ENCODE measurements around the gene IFI44. TPM values are rescaled to one million over a fixed set of nuclear protein-coding genes. Genes with fewer than 3 reads are reported as not detected.

IFI44 gene
- total RNA-seq, 4 donors from 2014 or later = 6.7 to 12.5 (median 10.9) TPM

DNA sequence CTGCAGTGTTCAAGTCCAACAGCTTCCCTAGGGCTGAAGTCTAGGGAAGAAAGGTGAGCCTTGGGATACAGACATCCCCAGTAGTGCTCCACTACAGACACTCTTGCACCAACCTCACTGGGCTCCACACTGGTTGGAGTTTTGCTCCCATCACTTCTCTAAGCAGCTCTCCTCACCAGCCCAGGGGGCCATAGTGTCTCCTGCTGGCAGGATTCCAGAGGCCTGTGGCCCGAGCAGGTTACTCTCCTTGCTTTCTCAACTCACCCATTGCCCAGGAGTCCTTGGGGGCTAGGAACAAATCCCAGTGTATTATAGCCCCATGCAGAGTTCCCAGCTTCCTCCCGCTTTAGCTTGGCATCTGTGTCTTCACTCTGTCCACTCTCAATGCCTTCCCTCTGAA, 52.8 kb downstream of the IFI44 start:
- intact Hi-C loops (cut with DNase I) = no loop called here
- Histone ChIP-seq H3K36me3 (no peaks in the 10 kb centered on the region), H3K27ac (replicated peaks in 1 of 4) (no peak overlapping the region), H3K27me3 (no peaks in the 10 kb centered on the region), H3K9me3 (peaks cover 0 to 5% (median 0%) of the 10 kb centered on the region in 4 donors), H3K4me3 (no peak overlapping the region), H3K4me1 (no peaks in the 10 kb centered on the region)
- 76% methylated on average over 2 of the region's 2 CpGs for WGBS
- no peak for DNase-seq (ENCODE audit: extremely low spot score)
- TF ChIP-seq, protein P1, sequence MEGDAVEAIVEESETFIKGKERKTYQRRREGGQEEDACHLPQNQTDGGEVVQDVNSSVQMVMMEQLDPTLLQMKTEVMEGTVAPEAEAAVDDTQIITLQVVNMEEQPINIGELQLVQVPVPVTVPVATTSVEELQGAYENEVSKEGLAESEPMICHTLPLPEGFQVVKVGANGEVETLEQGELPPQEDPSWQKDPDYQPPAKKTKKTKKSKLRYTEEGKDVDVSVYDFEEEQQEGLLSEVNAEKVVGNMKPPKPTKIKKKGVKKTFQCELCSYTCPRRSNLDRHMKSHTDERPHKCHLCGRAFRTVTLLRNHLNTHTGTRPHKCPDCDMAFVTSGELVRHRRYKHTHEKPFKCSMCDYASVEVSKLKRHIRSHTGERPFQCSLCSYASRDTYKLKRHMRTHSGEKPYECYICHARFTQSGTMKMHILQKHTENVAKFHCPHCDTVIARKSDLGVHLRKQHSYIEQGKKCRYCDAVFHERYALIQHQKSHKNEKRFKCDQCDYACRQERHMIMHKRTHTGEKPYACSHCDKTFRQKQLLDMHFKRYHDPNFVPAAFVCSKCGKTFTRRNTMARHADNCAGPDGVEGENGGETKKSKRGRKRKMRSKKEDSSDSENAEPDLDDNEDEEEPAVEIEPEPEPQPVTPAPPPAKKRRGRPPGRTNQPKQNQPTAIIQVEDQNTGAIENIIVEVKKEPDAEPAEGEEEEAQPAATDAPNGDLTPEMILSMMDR (IDR thresholded peaks at IDR 0.05) = no peak
- TF ChIP-seq POLR2A (IDR thresholded peaks at IDR 0.05; ENCODE audit: low read depth) = no peak
- no peak for TF ChIP-seq EP300 (IDR thresholded peaks at IDR 0.05)
- TF ChIP-seq POLR2AphosphoS5 (IDR thresholded peaks at IDR 0.05) = no peak

DNA sequence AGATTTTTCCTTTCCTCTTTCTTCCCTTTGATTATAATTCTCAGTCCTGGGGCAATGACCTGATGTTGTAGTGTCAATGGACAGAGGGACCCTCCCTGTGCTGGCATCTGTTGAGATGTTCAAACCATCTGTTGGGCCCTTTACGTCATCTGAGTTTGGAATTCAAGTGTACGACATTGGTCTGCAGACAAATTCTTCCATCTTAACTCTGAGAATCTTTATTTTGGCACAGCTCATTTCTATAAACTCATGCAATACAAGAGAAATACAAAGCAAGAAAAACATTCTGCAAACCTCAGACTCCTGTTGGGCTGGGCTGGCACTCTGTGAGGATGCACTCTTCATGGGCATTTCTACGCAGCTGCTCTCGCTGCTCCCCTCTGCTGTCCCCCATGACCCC, 54.2 kb downstream of the IFI44 start:
- TF ChIP-seq, protein P1 (IDR thresholded peaks at IDR 0.05) = no peak
- TF ChIP-seq POLR2AphosphoS5 (IDR thresholded peaks at IDR 0.05) (no peak), EP300 (IDR thresholded peaks at IDR 0.05) (no peak), POLR2A (IDR thresholded peaks at IDR 0.05; ENCODE audit: low read depth) (no peak)

DNA sequence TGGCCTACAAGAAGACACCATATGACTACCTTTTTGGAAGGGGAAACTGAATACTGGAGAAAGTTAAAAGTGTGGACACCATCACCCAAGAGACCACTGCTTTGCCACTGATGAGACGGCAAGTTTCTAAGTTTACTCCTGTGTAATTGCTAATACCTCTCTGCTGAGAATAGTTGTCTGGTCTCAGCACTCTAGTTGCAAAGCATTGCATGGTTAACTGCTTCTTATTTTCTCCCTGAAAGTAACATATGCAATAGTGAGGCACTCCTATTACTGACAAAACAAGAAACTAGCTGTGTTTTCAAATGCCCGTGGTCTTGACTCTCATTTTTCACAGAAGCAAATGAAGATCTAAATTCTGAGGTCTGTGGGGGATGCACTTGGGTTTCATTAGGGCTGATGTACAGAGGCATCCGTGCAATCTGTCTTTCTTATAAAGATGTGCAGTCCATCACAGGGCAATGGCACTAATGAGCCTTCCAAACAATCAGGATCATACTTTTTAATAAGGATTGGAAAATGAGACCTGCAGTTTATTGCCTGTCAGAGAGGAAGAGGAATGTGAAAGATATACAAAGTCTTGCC, 62.9 kb downstream of the IFI44 start:
- peaks cover 0 to 18% (median 10%) of the 10 kb centered on the region in 4 donors for H3K4me1 ChIP-seq
- TF ChIP-seq POLR2A (IDR thresholded peaks at IDR 0.05; ENCODE audit: low read depth) (no peak), POLR2AphosphoS5 (IDR thresholded peaks at IDR 0.05) (no peak), EP300 (IDR thresholded peaks at IDR 0.05) (no peak)
- TF ChIP-seq, protein P1 (IDR thresholded peaks at IDR 0.05) = no peak
- H3K27me3 ChIP-seq = no peaks in the 10 kb centered on the region
- DNase-seq (ENCODE audit: extremely low spot score) = no peak
- no peaks in the 10 kb centered on the region for H3K36me3 ChIP-seq
- no peak overlapping the region for H3K4me3 ChIP-seq
- WGBS = 82% methylated on average over 3 of the region's 3 CpGs
- intact Hi-C loops (cut with DNase I) = no loop called here
- no peaks in the 10 kb centered on the region for H3K9me3 ChIP-seq
- no peak overlapping the region for H3K27ac ChIP-seq (replicated peaks in 1 of 4)

More for the DNA sequence above, 54.2 kb downstream of the IFI44 start:
- Histone ChIP-seq H3K4me3 (no peak overlapping the region), H3K27ac (replicated peaks in 1 of 4) (no peak overlapping the region), H3K4me1 (no peaks in the 10 kb centered on the region), H3K27me3 (no peaks in the 10 kb centered on the region), H3K36me3 (no peaks in the 10 kb centered on the region), H3K9me3 (peaks cover 0 to 5% (median 0%) of the 10 kb centered on the region in 4 donors)
- intact Hi-C loops (cut with DNase I) = no loop called here
- WGBS = 65% methylated on average over 4 of the region's 4 CpGs
- DNase-seq (ENCODE audit: extremely low spot score) = no peak

DNA sequence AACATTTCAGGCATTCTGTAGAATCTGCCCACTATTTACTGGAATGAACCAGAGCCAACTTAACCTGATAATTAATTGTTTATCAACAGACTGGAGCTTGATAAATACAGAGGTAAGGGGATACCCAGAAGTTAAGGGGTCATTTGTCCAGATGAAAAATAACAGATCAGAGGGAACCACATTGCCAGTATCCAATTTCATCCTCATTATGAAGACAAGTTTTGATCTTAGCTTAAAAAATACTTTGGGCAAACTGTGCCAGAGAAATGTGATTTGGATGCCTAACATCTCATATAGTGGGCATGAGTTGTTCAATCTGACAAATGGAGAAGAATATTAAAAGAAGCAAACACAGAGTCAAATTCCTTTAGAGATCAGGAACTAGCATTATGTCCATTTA, 63.7 kb downstream of the IFI44 start:
- no peak for TF ChIP-seq POLR2AphosphoS5 (IDR thresholded peaks at IDR 0.05)
- TF ChIP-seq, protein P1 (IDR thresholded peaks at IDR 0.05) = no peak
- no peak for TF ChIP-seq POLR2A (IDR thresholded peaks at IDR 0.05; ENCODE audit: low read depth)
- no peak for TF ChIP-seq EP300 (IDR thresholded peaks at IDR 0.05)
- intact Hi-C loops (cut with DNase I) = no loop called here
- DNase-seq (ENCODE audit: extremely low spot score) = no peak
- no peaks in the 10 kb centered on the region for H3K9me3 ChIP-seq
- H3K27me3 ChIP-seq = no peaks in the 10 kb centered on the region
- H3K4me3 ChIP-seq = no peak overlapping the region
- H3K36me3 ChIP-seq = no peaks in the 10 kb centered on the region
- no peak overlapping the region for H3K27ac ChIP-seq (replicated peaks in 1 of 4)
- peaks cover 0 to 18% (median 10%) of the 10 kb centered on the region in 4 donors for H3K4me1 ChIP-seq

Other genes starting within 250 kb of the IFI44 start
- gene PTGFR, start 158.9 kb upstream of the IFI44 start, total RNA-seq = 1 to 10 TPM; 2.1 to 3.8 (median 2.8) TPM
- 10 to 100 TPM in 2 of 4 donors, 1 to 10 TPM in 2; 4.3 to 15.4 (median 9.6) TPM for gene IFI44L, start 29.4 kb upstream of the IFI44 start, total RNA-seq

All from esophagus muscularis mucosa (tissue), 4 donors.